ENCODE data around the gene MCMBP. TPM values are rescaled to one million over a fixed set of nuclear protein-coding genes. Genes with fewer than 3 reads are reported as not detected.
A peak's percentile ranks its signal among the peaks of the same experiment; 100 is the strongest.

MCMBP gene
- total RNA-seq, 1 donor from 2014 or later: 37.5 TPM

DNA sequence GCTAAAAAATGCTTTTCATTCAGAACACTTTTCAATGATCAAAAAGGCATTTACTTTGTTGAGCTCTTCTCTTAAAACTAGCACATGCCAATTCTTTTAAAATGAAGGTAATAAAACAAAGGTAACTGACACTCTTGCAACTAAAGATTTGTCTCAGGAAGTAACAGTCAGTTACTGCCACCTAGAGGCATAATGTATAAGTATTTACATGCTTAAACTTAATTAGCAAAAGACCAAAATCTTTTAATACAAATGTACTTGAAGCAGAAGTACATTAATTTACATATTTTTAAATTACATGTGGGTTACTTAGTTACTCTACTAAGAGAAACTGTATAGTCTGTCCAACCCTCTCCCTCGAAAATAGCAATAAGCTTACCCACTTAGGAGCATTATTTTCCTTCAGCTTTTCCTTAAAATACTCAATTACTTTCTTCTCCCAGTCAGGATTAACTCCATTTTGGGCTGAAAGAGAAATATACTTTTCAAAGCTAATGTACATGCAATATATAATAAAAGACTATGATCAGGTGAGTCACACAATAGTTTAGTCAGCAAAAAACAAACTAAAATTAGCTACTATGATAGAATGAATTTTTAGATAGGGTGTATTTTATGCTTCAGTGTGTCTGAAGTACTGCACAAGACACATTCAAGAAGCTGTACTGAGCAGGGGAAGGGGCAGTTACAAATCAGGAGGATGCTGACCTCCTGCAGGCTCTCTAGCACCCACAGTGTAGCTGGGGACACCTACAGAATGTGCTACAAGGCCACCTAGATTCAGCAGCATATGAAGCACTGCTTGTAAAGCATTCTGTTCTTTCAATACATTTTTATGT lies 13.0 kb downstream of the MCMBP start:
- Mint-ChIP-seq H3K27ac (ENCODE audit: unreplicated experiment) (no peak overlapping the region), H3K36me3 (ENCODE audit: unreplicated experiment) (no peaks in the 10 kb centered on the region), H3K27me3 (ENCODE audit: unreplicated experiment) (no peaks in the 10 kb centered on the region), H3K4me3 (ENCODE audit: unreplicated experiment) (no peak overlapping the region), H3K4me1 (ENCODE audit: low read depth, unreplicated experiment) (no peaks in the 10 kb centered on the region), H3K9me3 (ENCODE audit: unreplicated experiment) (no peaks in the 10 kb centered on the region)
- DNase-seq: no peak
- peak; percentile 72 for TF ChIP-seq CTCF (IDR thresholded peaks at IDR 0.05; ENCODE audit: partially characterized antibody, unreplicated experiment)

- Mint-ChIP-seq H3K9me3 (ENCODE audit: unreplicated experiment) (no peaks in the 10 kb centered on the region), H3K27me3 (ENCODE audit: unreplicated experiment) (no peaks in the 10 kb centered on the region), H3K27ac (ENCODE audit: unreplicated experiment) (no peak overlapping the region), H3K36me3 (ENCODE audit: unreplicated experiment) (no peaks in the 10 kb centered on the region), H3K4me3 (ENCODE audit: unreplicated experiment) (no peak overlapping the region), H3K4me1 (ENCODE audit: low read depth, unreplicated experiment) (no peaks in the 10 kb centered on the region)
- no peak for DNase-seq
- no peak for TF ChIP-seq CTCF (IDR thresholded peaks at IDR 0.05; ENCODE audit: partially characterized antibody, unreplicated experiment)
Measured at GRCh38 chr10:119858063-119858462, 14.6 kb downstream of the MCMBP start.

DNA sequence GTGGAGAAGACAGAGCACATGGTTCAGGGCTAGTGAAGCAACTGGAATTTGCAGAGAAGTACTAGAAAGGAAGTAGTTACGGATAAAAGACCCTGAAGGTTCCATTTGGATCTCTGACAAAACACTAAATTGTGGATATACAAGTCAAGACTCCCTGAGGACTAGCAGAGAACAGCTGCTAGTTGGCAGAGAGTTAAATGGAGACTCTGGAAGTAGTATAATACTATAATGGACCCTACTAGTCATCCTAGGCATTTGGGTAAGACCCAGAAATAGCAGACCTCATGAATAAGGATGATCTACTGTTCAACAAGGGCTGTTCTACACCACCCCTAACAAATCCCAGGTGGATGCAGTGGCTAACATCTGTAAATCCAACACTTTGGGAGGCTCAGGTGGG lies 19.1 kb downstream of the MCMBP start:
- no peak for DNase-seq

GRCh38 chr10:119852822-119853221 lies 19.8 kb downstream of the MCMBP start:
- Mint-ChIP-seq H3K27me3 (ENCODE audit: unreplicated experiment) (no peaks in the 10 kb centered on the region), H3K36me3 (ENCODE audit: unreplicated experiment) (no peaks in the 10 kb centered on the region), H3K27ac (ENCODE audit: unreplicated experiment) (no peak overlapping the region), H3K4me1 (ENCODE audit: low read depth, unreplicated experiment) (no peaks in the 10 kb centered on the region), H3K9me3 (ENCODE audit: unreplicated experiment) (no peaks in the 10 kb centered on the region), H3K4me3 (ENCODE audit: unreplicated experiment) (no peak overlapping the region)
- DNase-seq: no peak
- TF ChIP-seq CTCF (IDR thresholded peaks at IDR 0.05; ENCODE audit: partially characterized antibody, unreplicated experiment): no peak

More for the DNA sequence above, 19.1 kb downstream of the MCMBP start:
- no peaks in the 10 kb centered on the region for H3K9me3 Mint-ChIP-seq (ENCODE audit: unreplicated experiment)
- H3K4me3 Mint-ChIP-seq (ENCODE audit: unreplicated experiment): no peak overlapping the region
- no peak overlapping the region for H3K27ac Mint-ChIP-seq (ENCODE audit: unreplicated experiment)
- TF ChIP-seq CTCF (IDR thresholded peaks at IDR 0.05; ENCODE audit: partially characterized antibody, unreplicated experiment): no peak
- H3K27me3 Mint-ChIP-seq (ENCODE audit: unreplicated experiment): no peaks in the 10 kb centered on the region
- H3K36me3 Mint-ChIP-seq (ENCODE audit: unreplicated experiment): no peaks in the 10 kb centered on the region
- no peaks in the 10 kb centered on the region for H3K4me1 Mint-ChIP-seq (ENCODE audit: low read depth, unreplicated experiment)

DNA sequence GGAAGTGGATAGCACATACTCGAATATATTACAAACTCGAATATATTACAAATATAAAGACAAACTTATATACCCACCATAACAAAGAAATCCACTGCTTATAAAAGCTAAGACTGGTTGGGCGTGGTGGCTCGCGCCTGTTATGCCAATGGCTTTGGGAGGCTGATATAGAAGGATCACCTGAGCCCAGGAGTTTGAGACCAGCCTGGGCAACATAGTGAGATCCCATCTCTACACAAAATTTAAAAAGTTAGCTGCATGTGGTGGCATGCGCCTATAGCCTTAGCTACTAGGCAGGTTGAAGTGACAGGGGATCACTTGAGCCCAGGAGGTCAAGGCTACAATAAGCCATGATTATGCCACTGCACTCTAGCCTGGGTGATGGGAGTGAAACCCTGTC lies 20.4 kb downstream of the MCMBP start:
- Mint-ChIP-seq H3K4me1 (ENCODE audit: low read depth, unreplicated experiment) (no peaks in the 10 kb centered on the region), H3K9me3 (ENCODE audit: unreplicated experiment) (no peaks in the 10 kb centered on the region), H3K36me3 (ENCODE audit: unreplicated experiment) (no peaks in the 10 kb centered on the region), H3K27me3 (ENCODE audit: unreplicated experiment) (no peaks in the 10 kb centered on the region), H3K4me3 (ENCODE audit: unreplicated experiment) (no peak overlapping the region), H3K27ac (ENCODE audit: unreplicated experiment) (no peak overlapping the region)
- no peak for TF ChIP-seq CTCF (IDR thresholded peaks at IDR 0.05; ENCODE audit: partially characterized antibody, unreplicated experiment)
- DNase-seq: no peak

Data from glutamatergic neuron (in vitro differentiated cells).